Trophoblast cell (in vitro differentiated cells and primary cell): ENCODE results near the gene TMEM181.
"Not testable (repeated sequence)": the region's sequence is repeated elsewhere in the genome, so short reads cannot be mapped to it uniquely, and the experiment has no call there.

ENCODE experiments used
- DNase-seq, 2 donors: peaks; one replicate each; pipeline ENCODE4 v3.0.0-alpha.2; 2016
- H2AFZ ChIP-seq: 2 replicates; pipeline ENCODE4 v1.6.1; 2013; ENCODE audit warnings: low read length, moderate library complexity, mild to moderate bottlenecking; ENCODE audit not compliant: insufficient read depth, poor library complexity
- H2AK5ac ChIP-seq: 2 replicates; pipeline ENCODE4 v1.6.1; 2013; ENCODE audit warnings: mild to moderate bottlenecking, low read length
- H2BK120ac ChIP-seq: 2 replicates; pipeline ENCODE4 v1.6.1; 2013; ENCODE audit warnings: low read length, mild to moderate bottlenecking, moderate library complexity; ENCODE audit not compliant: insufficient read depth, poor library complexity
- H2BK12ac ChIP-seq: 2 replicates; pipeline ENCODE4 v1.6.1; 2013; ENCODE audit warnings: mild to moderate bottlenecking, low read length, moderate library complexity
- H2BK5ac ChIP-seq: 2 replicates; pipeline ENCODE4 v1.6.1; 2013; ENCODE audit warnings: low read length, low read depth, moderate library complexity, mild to moderate bottlenecking; ENCODE audit not compliant: poor library complexity
- H3K14ac ChIP-seq: 2 replicates; pipeline ENCODE4 v1.6.1; 2013; ENCODE audit warnings: mild to moderate bottlenecking, low read length
- H3K18ac ChIP-seq: 2 replicates; pipeline ENCODE4 v1.6.1; 2013; ENCODE audit warnings: mild to moderate bottlenecking, low read length
- H3K23ac ChIP-seq: 2 replicates; pipeline ENCODE4 v1.6.1; 2013; ENCODE audit warnings: low read length
- H3K27ac ChIP-seq: 2 replicates; pipeline ENCODE4 v1.5.1; 2013; ENCODE audit warnings: low read depth, mild to moderate bottlenecking, inconsistent platforms, low read length, moderate library complexity
- H3K27me3 ChIP-seq: 2 replicates; pipeline ENCODE4 v1.6.1; 2013; ENCODE audit warnings: inconsistent platforms, mild to moderate bottlenecking, low read length, moderate library complexity; ENCODE audit not compliant: insufficient read depth
- H3K36me3 ChIP-seq, 2 experiments: 1 replicate in 1 of 2; 2 replicates in 1 of 2; pipeline ENCODE4 v1.6.1; 2013; ENCODE audit warnings: low read length in 2 of 2, mild to moderate bottlenecking in 2 of 2, moderate library complexity in 1 of 2; ENCODE audit not compliant: insufficient read depth in 2 of 2, control insufficient read depth in 1 of 2
- H3K4ac ChIP-seq: 2 replicates; pipeline ENCODE4 v1.6.1; 2013; ENCODE audit warnings: low read depth, mild to moderate bottlenecking, low read length, moderate library complexity
- H3K4me1 ChIP-seq, 2 experiments: 1 replicate in 1 of 2; 2 replicates in 1 of 2; pipeline ENCODE4 v1.6.1; 2013; ENCODE audit warnings: low read length in 2 of 2, mild to moderate bottlenecking in 2 of 2, moderate library complexity in 1 of 2; ENCODE audit not compliant: insufficient read depth in 2 of 2, control insufficient read depth in 1 of 2
- H3K4me2 ChIP-seq: 2 replicates; pipeline ENCODE4 v1.6.1; 2013; ENCODE audit warnings: inconsistent platforms, mild to moderate bottlenecking, low read length, moderate library complexity
- H3K4me3 ChIP-seq: 2 replicates; pipeline ENCODE4 v1.5.1; 2013; ENCODE audit warnings: mild to moderate bottlenecking, low read depth, low read length, inconsistent platforms
- H3K79me1 ChIP-seq: one replicate; pipeline ENCODE4 v1.6.1; 2013; ENCODE audit warnings: low read length
- H3K79me2 ChIP-seq: 2 replicates; pipeline ENCODE4 v1.6.1; 2013; ENCODE audit warnings: low read length, mild to moderate bottlenecking; ENCODE audit not compliant: control insufficient read depth, insufficient read depth, poor library complexity
- H3K9ac ChIP-seq: 2 replicates; pipeline ENCODE4 v1.6.1; 2013; ENCODE audit warnings: mild to moderate bottlenecking, low read length
- H3K9me3 ChIP-seq: 2 replicates; pipeline ENCODE4 v1.6.1; 2013; ENCODE audit warnings: low read depth, mild to moderate bottlenecking, control low read depth, inconsistent platforms, low read length; ENCODE audit not compliant: insufficient read depth
- H4K12ac ChIP-seq: 2 replicates; pipeline ENCODE4 v1.6.1; 2013; ENCODE audit warnings: low read depth, mild to moderate bottlenecking, low read length, moderate library complexity
- H4K8ac ChIP-seq: 2 replicates; pipeline ENCODE4 v1.6.1; 2013; ENCODE audit warnings: low read depth, mild to moderate bottlenecking, low read length, moderate library complexity
- H4K91ac ChIP-seq: one replicate; pipeline ENCODE4 v1.6.1; 2013; ENCODE audit warnings: low read depth, mild to moderate bottlenecking, low read length, moderate library complexity
- WGBS: extraction: QIAGEN DNeasy Blood & Tissue Kit; methylation state at CpG from one replicate; pipeline ENCODE4 v1.1.7; 2013; ENCODE audit warnings: missing lambda C conversion rate; ENCODE audit not compliant: insufficient read length, insufficient coverage; ENCODE audit errors: extremely low coverage; 5-methylcytosine and 5-hydroxymethylcytosine counted together

Gene TMEM181

DNA sequence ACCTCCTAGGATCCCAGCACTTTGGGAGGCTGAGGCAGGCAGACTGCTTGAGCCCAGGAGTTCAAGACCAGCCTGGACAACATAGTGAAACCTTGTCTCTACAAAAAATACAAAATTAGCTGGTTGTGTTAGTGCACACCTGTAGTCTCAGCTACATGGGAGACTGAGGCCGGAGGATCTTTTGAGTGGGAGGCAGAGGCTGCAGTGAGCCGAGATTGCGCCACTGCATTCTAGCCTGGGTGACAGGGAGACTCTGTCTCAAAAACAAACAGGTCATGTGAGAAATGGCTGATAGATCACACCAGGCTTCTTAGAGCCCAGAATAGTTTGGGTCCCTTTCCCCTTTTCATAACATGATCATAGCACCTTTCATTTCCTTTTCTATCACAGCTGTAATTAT is 2.8 kb upstream of the TMEM181 start:
- H3K9ac ChIP-seq, result not testable (repeated sequence)

DNA sequence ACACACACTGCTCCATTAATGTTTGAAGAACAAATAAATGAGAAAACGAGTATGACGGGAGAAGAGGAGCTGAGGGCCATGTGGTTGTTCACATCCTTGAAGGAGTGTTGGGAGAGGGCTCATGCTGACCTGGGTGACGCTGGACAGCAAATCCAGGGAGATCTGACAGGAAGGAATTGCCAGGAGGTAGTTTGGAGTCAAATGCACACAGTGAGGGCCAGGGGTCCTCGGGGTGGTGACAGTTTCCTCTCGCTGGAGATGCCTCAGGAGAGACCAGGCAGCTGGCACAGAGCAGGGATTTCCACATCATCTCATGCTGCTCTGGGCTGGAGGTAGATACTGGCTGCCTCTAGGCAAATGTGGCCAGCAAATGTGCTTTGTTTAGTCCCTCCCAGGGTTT is 2.0 kb upstream of the TMEM181 start:
- no peak overlapping the region for H3K27ac ChIP-seq
- no peak overlapping the region for H3K4me3 ChIP-seq
- no peaks in the 10 kb centered on the region for H3K27me3 ChIP-seq
- H3K4me2 ChIP-seq, result no peak overlapping the region
- H4K8ac ChIP-seq, result no peak overlapping the region
- no peak overlapping the region for H2AK5ac ChIP-seq
- H3K4me1 ChIP-seq, result peaks cover 13 to 17% of the 10 kb centered on the region in 2 experiments
- H3K23ac ChIP-seq, result no peak overlapping the region
- H4K91ac ChIP-seq, result no peak overlapping the region
- no peak overlapping the region for H2BK120ac ChIP-seq
- H3K79me2 ChIP-seq, result peaks cover 9% of the 10 kb centered on the region
- no CpG with 5 or more reads among the region's 5 CpGs for WGBS
- no peaks in the 10 kb centered on the region for H3K9me3 ChIP-seq
- no peak overlapping the region for H3K4ac ChIP-seq
- no peak overlapping the region for H4K12ac ChIP-seq
- DNase-seq, result no peak
- H3K14ac ChIP-seq, result no peak overlapping the region
- peak overlapping the region; percentile 18 for H3K9ac ChIP-seq
- H3K79me1 ChIP-seq, result peaks cover 12% of the 10 kb centered on the region
- no peak overlapping the region for H3K18ac ChIP-seq
- no peaks in the 10 kb centered on the region for H3K36me3 ChIP-seq
- no peak overlapping the region for H2AFZ ChIP-seq
- H2BK5ac ChIP-seq, result no peak overlapping the region
- H2BK12ac ChIP-seq, result no peak overlapping the region

More for the DNA sequence above, 2.8 kb upstream of the TMEM181 start:
- not testable (repeated sequence) for H3K9me3 ChIP-seq, H3K36me3 ChIP-seq, H3K4me3 ChIP-seq, H3K23ac ChIP-seq, H2BK5ac ChIP-seq, H3K27ac ChIP-seq, H2AFZ ChIP-seq, H3K14ac ChIP-seq, H2BK12ac ChIP-seq, H3K4ac ChIP-seq, H4K91ac ChIP-seq, H2BK120ac ChIP-seq, DNase-seq, H3K79me2 ChIP-seq, H3K4me2 ChIP-seq, H3K18ac ChIP-seq, H4K12ac ChIP-seq, H3K27me3 ChIP-seq, H4K8ac ChIP-seq, H2AK5ac ChIP-seq
- Histone ChIP-seq H3K79me1 (peaks cover 12% of the 10 kb centered on the region), H3K4me1 (peaks cover 13% of the 10 kb centered on the region in 2 experiments)
- WGBS, result no CpG with 5 or more reads among the region's 3 CpGs

DNA sequence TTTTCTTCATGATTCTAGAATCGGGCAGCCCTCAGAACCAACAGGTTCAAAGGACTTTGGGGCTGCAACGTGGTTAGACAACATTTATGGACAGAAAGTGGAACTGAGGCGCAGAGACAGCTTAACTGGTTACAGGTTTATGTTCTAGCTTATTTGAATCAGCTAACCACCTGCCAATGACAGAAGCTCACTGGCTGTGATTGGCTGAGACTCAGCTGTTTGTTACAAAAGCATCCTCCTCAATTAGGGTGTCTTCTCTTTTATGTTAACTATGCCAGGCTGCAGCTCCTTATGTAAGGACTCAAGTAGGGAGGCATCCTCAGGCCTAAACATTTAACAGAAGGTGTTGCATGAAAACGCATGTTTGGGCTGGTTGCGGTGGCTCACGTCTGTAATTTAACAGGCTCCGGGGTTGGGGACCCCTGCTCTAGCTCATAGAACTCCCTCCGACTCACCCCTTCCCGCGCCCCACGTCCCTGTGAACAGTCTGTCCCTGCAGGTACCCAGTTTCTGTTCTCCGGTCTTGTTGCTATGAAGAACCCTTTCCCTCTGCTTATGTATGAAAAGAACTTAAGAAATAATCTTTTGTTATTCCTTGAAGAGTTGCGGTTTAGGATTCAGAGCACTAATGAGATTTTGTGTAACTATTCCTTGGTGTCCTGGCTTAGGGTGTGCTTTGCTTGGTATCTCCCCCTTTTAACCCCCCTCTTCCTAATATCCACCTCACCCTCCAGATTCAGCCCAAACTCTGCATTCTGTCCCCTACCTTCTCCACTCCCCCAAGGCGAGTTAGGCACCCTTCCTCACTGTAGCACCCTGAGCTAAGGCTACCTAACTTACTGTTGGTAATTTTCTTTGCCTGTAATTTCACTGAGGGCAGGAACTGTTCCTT is 1.2 kb upstream of the TMEM181 start:
- H4K12ac ChIP-seq, result peak overlapping the region; percentile 46
- H3K9ac ChIP-seq, result no peak overlapping the region
- no peak overlapping the region for H3K4me2 ChIP-seq
- no peak overlapping the region for H2BK120ac ChIP-seq
- H3K4ac ChIP-seq, result no peak overlapping the region
- H4K91ac ChIP-seq, result no peak overlapping the region
- WGBS, result no CpG with 5 or more reads among the region's 14 CpGs
- H2AK5ac ChIP-seq, result no peak overlapping the region
- H3K4me3 ChIP-seq, result no peak overlapping the region
- peaks cover 12% of the 10 kb centered on the region for H3K79me1 ChIP-seq
- no peak for DNase-seq
- no peak overlapping the region for H2AFZ ChIP-seq
- H4K8ac ChIP-seq, result peak overlapping the region; percentile 50
- no peaks in the 10 kb centered on the region for H3K36me3 ChIP-seq
- H3K4me1 ChIP-seq, result peaks cover 15 to 21% of the 10 kb centered on the region in 2 experiments
- H3K27me3 ChIP-seq, result no peaks in the 10 kb centered on the region
- H3K79me2 ChIP-seq, result peaks cover 9% of the 10 kb centered on the region
- H2BK5ac ChIP-seq, result no peak overlapping the region
- H3K9me3 ChIP-seq, result no peaks in the 10 kb centered on the region
- H2BK12ac ChIP-seq, result no peak overlapping the region
- no peak overlapping the region for H3K23ac ChIP-seq
- H3K18ac ChIP-seq, result no peak overlapping the region
- H3K14ac ChIP-seq, result no peak overlapping the region
- no peak overlapping the region for H3K27ac ChIP-seq

DNA sequence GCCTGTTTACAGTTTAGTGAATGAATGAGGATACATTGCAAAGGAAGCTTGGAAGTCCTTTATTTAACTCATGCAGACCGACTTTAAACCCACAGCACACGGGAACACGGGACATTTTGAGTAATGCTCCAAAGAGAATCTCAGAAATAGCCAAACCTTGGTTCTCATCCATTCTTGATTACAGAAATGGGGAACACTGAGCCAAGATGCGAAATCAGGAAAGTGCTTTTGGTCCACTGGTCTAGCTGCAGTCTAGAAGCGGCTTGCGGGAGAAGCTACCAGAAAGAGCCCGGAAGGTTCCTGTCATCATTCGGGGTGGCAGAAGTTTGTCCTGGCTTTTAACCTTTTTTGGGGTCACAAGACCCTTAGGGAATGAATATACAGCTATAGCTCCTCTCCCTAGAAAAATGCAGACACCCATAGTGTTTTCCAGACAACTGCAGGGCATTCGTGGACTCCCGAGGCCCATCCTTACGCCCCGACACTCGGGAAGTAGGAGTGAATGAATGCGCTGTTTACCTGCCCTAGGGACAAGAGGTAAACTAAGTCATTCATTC is 475 bp upstream of the TMEM181 start:
- H3K4me2 ChIP-seq, result peak overlapping the region; percentile 96
- no peak for DNase-seq
- no peaks in the 10 kb centered on the region for H3K27me3 ChIP-seq
- peak overlapping the region; percentile 96 for H2AFZ ChIP-seq
- H3K4me3 ChIP-seq, result peak overlapping the region; percentile 91
- no peak overlapping the region for H3K27ac ChIP-seq
- no peak overlapping the region for H2AK5ac ChIP-seq
- H3K79me1 ChIP-seq, result peaks cover 12% of the 10 kb centered on the region
- no peak overlapping the region for H2BK5ac ChIP-seq
- H3K9ac ChIP-seq, result peak overlapping the region; percentile 82
- no CpG with 5 or more reads among the region's 14 CpGs for WGBS
- H2BK120ac ChIP-seq, result peak overlapping the region; percentile 39
- no peak overlapping the region for H3K18ac ChIP-seq
- H3K36me3 ChIP-seq, result no peaks in the 10 kb centered on the region
- no peak overlapping the region for H3K23ac ChIP-seq
- H3K9me3 ChIP-seq, result no peaks in the 10 kb centered on the region
- H3K4me1 ChIP-seq, result peaks cover 15 to 21% of the 10 kb centered on the region in 2 experiments
- H4K8ac ChIP-seq, result peak overlapping the region; percentile 64
- H3K79me2 ChIP-seq, result peaks cover 9% of the 10 kb centered on the region
- H3K14ac ChIP-seq, result peak overlapping the region; percentile 20
- H4K91ac ChIP-seq, result peak overlapping the region; percentile 97
- no peak overlapping the region for H2BK12ac ChIP-seq
- H3K4ac ChIP-seq, result peak overlapping the region; percentile 3
- peak overlapping the region; percentile 46 for H4K12ac ChIP-seq
